ENCODE measurements around the gene CAVIN3. TPM values are rescaled to one million over a fixed set of nuclear protein-coding genes. Genes with fewer than 3 reads are reported as not detected.

Gene CAVIN3
- total and polyA plus RNA-seq, 9 of the 15 experiments (the other 6 are each of a cell fraction or from before 2014, with no cell fraction given), result 0.13 TPM; not detected in 8

GRCh38 chr11:6321961-6322362 lies 1.7 kb upstream of the CAVIN3 start (continued):
- TF ChIP-seq, protein P1, sequence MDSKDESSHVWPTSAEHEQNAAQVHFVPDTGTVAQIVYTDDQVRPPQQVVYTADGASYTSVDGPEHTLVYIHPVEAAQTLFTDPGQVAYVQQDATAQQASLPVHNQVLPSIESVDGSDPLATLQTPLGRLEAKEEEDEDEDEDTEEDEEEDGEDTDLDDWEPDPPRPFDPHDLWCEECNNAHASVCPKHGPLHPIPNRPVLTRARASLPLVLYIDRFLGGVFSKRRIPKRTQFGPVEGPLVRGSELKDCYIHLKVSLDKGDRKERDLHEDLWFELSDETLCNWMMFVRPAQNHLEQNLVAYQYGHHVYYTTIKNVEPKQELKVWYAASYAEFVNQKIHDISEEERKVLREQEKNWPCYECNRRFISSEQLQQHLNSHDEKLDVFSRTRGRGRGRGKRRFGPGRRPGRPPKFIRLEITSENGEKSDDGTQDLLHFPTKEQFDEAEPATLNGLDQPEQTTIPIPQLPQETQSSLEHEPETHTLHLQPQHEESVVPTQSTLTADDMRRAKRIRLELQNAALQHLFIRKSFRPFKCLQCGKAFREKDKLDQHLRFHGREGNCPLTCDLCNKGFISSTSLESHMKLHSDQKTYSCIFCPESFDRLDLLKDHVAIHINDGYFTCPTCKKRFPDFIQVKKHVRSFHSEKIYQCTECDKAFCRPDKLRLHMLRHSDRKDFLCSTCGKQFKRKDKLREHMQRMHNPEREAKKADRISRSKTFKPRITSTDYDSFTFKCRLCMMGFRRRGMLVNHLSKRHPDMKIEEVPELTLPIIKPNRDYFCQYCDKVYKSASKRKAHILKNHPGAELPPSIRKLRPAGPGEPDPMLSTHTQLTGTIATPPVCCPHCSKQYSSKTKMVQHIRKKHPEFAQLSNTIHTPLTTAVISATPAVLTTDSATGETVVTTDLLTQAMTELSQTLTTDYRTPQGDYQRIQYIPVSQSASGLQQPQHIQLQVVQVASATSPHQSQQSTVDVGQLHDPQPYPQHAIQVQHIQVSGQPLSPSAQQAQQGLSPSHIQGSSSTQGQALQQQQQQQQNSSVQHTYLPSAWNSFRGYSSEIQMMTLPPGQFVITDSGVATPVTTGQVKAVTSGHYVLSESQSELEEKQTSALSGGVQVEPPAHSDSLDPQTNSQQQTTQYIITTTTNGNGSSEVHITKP (IDR thresholded peaks at IDR 0.05; ENCODE audit: partially characterized antibody), result no peak
- no peak for TF ChIP-seq SUPT5H (IDR thresholded peaks at IDR 0.05)
- TF ChIP-seq, protein P2, sequence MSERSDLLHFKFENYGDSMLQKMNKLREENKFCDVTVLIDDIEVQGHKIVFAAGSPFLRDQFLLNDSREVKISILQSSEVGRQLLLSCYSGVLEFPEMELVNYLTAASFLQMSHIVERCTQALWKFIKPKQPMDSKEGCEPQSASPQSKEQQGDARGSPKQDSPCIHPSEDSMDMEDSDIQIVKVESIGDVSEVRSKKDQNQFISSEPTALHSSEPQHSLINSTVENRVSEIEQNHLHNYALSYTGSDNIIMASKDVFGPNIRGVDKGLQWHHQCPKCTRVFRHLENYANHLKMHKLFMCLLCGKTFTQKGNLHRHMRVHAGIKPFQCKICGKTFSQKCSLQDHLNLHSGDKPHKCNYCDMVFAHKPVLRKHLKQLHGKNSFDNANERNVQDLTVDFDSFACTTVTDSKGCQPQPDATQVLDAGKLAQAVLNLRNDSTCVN (CRISPR knock-in tag; IDR thresholded peaks at IDR 0.05), result no peak
- TF ChIP-seq TGIF2 (CRISPR knock-in tag; IDR thresholded peaks at IDR 0.05), result no peak
- TF ChIP-seq NCOR1 (IDR thresholded peaks at IDR 0.05), result no peak

DNA sequence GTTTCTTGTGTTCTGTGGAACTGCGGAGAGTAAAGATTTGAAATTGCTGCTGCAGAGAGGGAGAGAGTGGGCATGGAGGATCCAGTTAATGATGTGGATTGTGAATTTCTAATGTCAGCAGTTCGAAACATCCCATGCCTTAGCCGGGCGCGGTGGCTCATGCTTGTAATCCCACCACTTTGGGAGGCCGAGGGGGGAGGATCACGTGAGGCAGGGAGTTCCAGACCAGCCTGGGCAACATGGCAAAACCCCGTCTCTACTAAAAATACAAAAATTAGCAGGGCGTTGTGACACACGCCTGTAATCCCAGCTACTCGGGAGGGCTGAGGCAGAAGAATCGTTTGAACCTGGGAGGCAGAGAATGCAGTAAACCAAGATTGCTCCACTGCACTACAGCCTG lies 1.1 kb upstream of the CAVIN3 start:
- no peak for ATAC-seq
- H3K9me3 ChIP-seq (replicated peaks; ENCODE audit: control insufficient read depth, insufficient read depth, low read depth, low read length), result no peaks in the 10 kb centered on the region
- H3K4me1 ChIP-seq (replicated peaks in 1 of 2; ENCODE audit: control insufficient read depth in 2 of 2, insufficient read depth in 2 of 2, low read length in 2 of 2), result peaks cover 0 to 19% of the 10 kb centered on the region in 2 experiments; a peak in 3 of 5 replicates
- H3K9me1 ChIP-seq (ENCODE audit: control insufficient read depth, insufficient read depth, low read length), result no peaks in the 10 kb centered on the region
- TF ChIP-seq SMC3 (conservative IDR thresholded peaks at IDR 0.05; ENCODE audit: insufficient read depth, low read depth, low read length) (no peak), SIN3B (IDR thresholded peaks at IDR 0.05; ENCODE audit: low read depth) (no peak), NR3C1 (CRISPR knock-in tag; IDR thresholded peaks at IDR 0.05) (no peak), TOE1 (IDR thresholded peaks at IDR 0.05; ENCODE audit: borderline replicate concordance) (no peak), TOE1 (CRISPR knock-in tag; IDR thresholded peaks at IDR 0.05; ENCODE audit: borderline replicate concordance, low read depth) (no peak), PTBP1 (IDR thresholded peaks at IDR 0.05; ENCODE audit: low read depth, low read length) (no peak)
- TF ChIP-seq, protein P3, sequence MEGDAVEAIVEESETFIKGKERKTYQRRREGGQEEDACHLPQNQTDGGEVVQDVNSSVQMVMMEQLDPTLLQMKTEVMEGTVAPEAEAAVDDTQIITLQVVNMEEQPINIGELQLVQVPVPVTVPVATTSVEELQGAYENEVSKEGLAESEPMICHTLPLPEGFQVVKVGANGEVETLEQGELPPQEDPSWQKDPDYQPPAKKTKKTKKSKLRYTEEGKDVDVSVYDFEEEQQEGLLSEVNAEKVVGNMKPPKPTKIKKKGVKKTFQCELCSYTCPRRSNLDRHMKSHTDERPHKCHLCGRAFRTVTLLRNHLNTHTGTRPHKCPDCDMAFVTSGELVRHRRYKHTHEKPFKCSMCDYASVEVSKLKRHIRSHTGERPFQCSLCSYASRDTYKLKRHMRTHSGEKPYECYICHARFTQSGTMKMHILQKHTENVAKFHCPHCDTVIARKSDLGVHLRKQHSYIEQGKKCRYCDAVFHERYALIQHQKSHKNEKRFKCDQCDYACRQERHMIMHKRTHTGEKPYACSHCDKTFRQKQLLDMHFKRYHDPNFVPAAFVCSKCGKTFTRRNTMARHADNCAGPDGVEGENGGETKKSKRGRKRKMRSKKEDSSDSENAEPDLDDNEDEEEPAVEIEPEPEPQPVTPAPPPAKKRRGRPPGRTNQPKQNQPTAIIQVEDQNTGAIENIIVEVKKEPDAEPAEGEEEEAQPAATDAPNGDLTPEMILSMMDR (IDR thresholded peaks at IDR 0.05 in 2 of 3, conservative IDR thresholded peaks at IDR 0.05 in 1 of 3; ENCODE audit: insufficient read depth in 2 of 3, low read depth in 1 of 3, low read length in 3 of 3), result no peak
- no peak overlapping the region for H3K27ac ChIP-seq (ENCODE audit: extremely low read depth, low read depth, low read length)
- no peak overlapping the region for H3K4me3 ChIP-seq
- no peak for DNase-seq (ENCODE audit: extremely low read depth in 1 of 4, low spot score in 3 of 4)
- no peak overlapping the region for H3K9ac ChIP-seq (ENCODE audit: insufficient read depth in 1 of 2, low read depth in 2 of 2, low read length in 2 of 2)
- BruUV-seq (replicated peaks), result no TSS peak
- peaks cover 23 to 59% of the 10 kb centered on the region in 2 experiments; a peak in 4 of 5 replicates for H3K27me3 ChIP-seq (ENCODE audit: control insufficient read depth in 2 of 2, insufficient read depth in 2 of 2, low read length in 2 of 2)
- POLR2A ChIA-PET, result no interaction called here
- H2AFZ ChIP-seq (ENCODE audit: low read depth, low read length), result no peak overlapping the region
- in situ Hi-C loops (cut with MboI), result no loop called here
- no peaks in the 10 kb centered on the region for H4K20me1 ChIP-seq (replicated peaks; ENCODE audit: control insufficient read depth, insufficient read depth, low read length)
- H3K79me2 ChIP-seq (ENCODE audit: control insufficient read depth, insufficient read depth, low read length), result no peaks in the 10 kb centered on the region
- FAIRE-seq, result no peak
- no peak overlapping the region for H3K4me2 ChIP-seq (ENCODE audit: insufficient read depth, low read length)
- no peaks in the 10 kb centered on the region for H3K36me3 ChIP-seq (ENCODE audit: control insufficient read depth, insufficient read depth, low read length)
- CTCF ChIA-PET (ENCODE audit: low intra/inter-chr PET ratio), result no interaction called here
- intact Hi-C loops (cut with micrococcal nuclease), result no loop called here
- 6% methylated on average over 12 of the region's 12 CpGs for WGBS (ENCODE audit: insufficient coverage, low coverage, missing lambda C conversion rate)

Measured in K562 (cell line).